Coronary artery (tissue), 2 donors: ENCODE measurements around the gene ATP9B.

Source experiments
- DNase-seq: peaks from one replicate; pipeline ENCODE4 v3.0.0-alpha.2; 2017; ENCODE audit warnings: low spot score
- H3K27ac ChIP-seq, 2 donors: fragments of 200-600 bp; sonication (generic); one replicate each; pipeline ENCODE4 v1.5.1; 2016 to 2019
- H3K4me3 ChIP-seq: fragments of 200-600 bp; sonication (generic); 2 replicates; pipeline ENCODE4 v1.5.1; 2016; ENCODE audit warnings: mild to moderate bottlenecking, moderate library complexity
- CTCF ChIP-seq: fragments of 200-600 bp; sonication (generic); IDR thresholded peaks from one replicate; pipeline ENCODE4 v1.5.1; 2019; ENCODE audit warnings: antibody characterized with exemption

The ATP9B gene

GRCh38 chr18:79246309-79247108, 177.3 kb downstream of the ATP9B start:
- peak; percentile 89 for TF ChIP-seq CTCF
- DNase-seq = no peak
- Histone ChIP-seq H3K27ac (no peak overlapping the region), H3K4me3 (peak overlapping the region; percentile 50)

GRCh38 chr18:79248495-79249060, 179.4 kb downstream of the ATP9B start:
- DNase-seq = no peak
- no peak overlapping the region for H3K4me3 ChIP-seq
- no peak overlapping the region for H3K27ac ChIP-seq
- TF ChIP-seq CTCF = no peak

GRCh38 chr18:79250301-79250981, 181.2 kb downstream of the ATP9B start:
- TF ChIP-seq CTCF = no peak
- Histone ChIP-seq H3K4me3 (no peak overlapping the region), H3K27ac (no peak overlapping the region)
- no peak for DNase-seq

GRCh38 chr18:79251021-79251420, 181.8 kb downstream of the ATP9B start:
- TF ChIP-seq CTCF = no peak
- H3K4me3 ChIP-seq = no peak overlapping the region
- H3K27ac ChIP-seq = no peak overlapping the region
- DNase-seq = no peak

- no peak for TF ChIP-seq CTCF
- H3K27ac ChIP-seq = no peak overlapping the region
- DNase-seq = no peak
These were observed 183.9 kb downstream of the ATP9B start for GRCh38 chr18:79252904-79253633.

GRCh38 chr18:79257480-79257879, 188.3 kb downstream of the ATP9B start:
- Histone ChIP-seq H3K27ac (no peak overlapping the region), H3K4me3 (no peak overlapping the region)
- TF ChIP-seq CTCF = no peak
- no peak for DNase-seq

More at GRCh38 chr18:79252904-79253633, 183.9 kb downstream of the ATP9B start:
- H3K4me3 ChIP-seq = no peak overlapping the region
